GM21423 (cell line): ENCODE data around the gene MUC2.

Source experiments
- ATAC-seq: cut with Tn5 transposase; IDR thresholded peaks from one replicate; pipeline ENCODE4 v1.9.1; 2021; ENCODE audit warnings: mild to moderate bottlenecking, moderate library complexity; ENCODE audit not compliant: unreplicated experiment

MUC2 gene

DNA sequence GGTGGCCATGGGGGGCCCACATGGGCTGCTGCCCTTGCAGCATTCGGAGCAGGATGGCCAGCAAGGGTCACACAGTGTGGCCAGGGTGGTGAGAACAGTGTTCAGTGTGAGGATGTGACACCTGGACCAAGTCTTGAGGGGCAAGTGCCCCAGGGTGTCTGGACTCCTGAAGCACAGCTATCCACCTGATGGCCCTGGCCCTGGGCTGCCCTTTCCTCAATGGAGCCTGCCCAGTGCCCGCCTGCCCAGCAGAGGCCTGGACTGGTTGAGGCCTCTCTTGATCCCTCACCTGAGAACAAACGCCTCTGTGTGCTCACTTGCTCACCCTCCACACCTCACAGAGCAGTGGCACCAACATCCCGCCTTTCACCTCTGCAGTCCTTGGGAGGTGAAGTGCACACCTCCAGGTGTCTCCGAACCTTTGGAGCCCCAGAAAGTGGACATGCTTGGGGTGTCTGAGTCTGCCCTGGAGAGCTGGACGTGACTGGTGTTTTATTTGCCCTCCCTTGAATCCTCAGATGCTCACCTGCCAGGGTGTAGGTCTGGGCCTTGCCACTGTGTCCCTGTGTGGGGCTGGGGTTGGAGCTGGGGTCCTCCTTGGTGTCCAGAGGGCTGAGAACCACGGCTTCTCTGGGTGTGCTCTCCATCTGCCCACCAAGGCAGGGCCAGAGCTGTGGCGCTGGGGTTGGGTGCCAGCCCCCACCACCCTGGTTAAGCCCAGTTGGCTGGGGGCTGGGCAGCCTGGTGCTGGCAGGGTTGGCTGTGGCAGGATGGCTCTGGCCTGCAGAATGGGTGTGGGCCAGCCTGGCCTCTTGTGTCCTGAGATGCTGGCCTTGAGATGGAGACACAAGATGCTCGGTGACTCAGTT, 3.8 kb upstream of the MUC2 start:
- no peak for ATAC-seq

DNA sequence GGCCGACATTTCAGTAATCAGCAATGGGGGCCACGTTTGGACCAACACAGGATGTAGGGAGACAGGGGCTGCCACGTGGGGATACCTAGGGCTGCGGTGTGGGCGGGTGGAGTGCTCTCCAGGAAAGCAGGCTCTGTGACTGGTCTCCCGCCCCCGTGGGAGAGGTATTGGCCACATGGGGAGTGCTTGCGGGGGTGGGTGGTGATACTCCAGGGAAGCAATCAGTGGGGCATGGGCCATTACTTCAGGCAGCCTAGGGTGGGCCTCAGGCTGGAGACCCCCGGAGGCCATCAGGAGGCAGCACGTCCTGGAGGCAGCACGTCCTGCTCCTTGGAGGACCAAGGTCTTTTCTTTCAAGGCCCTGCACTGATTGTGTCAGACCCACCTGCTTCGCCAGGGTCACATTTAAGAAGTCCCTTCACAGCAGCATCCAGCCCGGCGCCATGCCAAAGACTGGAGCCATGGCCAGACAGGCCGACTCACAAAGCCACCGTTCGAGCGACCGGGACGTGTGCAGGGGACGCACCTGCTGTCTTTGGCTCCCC, 3.0 kb upstream of the MUC2 start:
- no peak for ATAC-seq

DNA sequence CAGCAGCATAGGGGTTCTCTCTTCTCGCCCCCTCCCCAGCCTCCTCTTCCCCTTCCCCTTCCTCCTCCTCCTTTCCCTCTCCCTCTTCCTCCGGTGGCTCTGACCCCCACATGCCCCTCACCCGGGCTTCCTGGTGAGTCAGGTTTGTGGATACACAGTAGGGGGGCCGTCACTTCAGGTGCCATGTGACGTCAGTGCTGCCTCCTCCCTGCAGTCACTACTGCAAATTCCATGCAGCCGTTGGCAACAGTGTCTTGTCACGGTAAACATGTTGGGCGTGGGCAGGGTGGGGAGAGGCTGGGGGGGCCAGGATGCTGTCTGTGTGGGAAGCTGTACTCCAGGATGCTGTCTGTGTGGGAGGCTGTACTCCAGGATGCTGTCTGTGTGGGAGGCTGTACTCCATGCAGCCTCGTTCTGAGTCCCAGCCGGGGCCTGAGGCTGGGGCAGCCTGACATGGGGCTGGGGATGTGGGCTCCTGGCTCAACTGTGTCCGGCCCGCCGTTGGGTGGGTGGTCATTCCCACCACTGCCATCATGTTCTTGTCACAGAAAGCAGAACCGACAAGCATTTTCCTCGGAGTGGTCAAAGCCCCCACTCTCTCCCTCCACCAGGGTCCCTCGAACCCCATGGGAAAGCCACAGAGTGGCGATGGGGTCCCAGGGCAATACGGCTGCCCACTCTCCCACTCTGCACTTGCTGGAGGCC, 2.4 kb upstream of the MUC2 start:
- ATAC-seq = no peak

DNA sequence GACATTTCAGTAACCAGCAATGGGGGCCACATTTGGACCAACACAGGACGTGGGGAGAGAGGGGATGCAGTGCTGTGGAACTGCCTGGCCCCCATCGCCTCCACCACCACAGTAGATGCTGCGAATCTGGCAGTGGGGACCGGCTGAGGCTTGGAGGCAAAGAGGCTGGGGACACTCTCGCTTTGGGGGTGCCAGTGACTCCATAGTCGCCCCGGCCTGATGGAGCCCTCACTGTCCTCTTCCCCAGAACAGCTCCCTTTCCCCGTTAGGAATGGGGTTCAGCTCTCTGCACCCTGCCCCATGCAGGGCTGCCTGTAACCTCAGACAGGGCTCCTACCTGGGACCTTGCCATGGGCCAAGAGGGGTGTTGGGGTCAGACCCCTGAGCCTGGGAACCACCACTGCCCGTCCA, 1.8 kb upstream of the MUC2 start:
- ATAC-seq = no peak

DNA sequence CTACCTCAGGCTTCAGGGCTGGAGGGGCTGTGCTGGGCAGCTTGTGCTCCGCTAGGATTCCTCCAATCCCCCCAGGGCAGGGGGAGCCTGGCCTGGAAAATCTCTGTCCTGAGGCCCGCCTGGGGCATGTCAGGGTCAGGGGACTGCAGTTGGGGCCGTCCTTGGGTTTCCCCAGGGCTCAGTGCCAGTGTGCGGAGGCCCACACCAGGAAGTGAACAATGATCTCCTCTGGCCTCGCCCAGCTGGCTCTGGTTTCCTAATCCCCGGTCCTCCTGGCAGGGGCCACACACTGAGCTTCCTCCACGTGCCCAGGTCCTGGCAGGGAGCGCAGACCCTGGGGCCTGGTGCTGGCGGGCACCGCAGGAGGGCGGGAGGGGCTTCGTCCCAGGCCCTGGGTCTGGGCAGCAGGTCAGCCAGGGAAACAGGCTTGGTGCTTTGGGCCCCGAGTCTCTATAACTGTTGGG, 1.4 kb upstream of the MUC2 start:
- ATAC-seq = no peak

DNA sequence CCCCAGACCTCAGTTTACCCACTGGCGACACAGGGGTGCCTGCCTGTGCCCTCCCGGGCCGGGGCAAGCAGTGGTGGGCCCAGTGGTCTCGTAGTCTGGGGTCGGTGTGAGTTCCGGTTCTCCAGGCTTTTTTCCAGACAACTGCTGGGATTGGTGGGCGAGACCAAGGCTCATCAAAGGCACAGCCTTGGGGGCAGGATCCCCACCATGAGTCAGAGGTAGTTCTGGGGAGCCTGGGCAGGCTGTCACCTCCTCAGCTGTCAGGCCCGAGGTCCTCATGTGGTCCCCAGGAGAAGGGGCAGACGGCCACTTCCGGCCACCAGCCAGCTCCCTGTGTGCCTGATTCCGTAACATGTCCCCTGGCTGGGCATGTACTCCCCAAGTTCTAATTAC, 827 bp upstream of the MUC2 start:
- ATAC-seq = no peak

DNA sequence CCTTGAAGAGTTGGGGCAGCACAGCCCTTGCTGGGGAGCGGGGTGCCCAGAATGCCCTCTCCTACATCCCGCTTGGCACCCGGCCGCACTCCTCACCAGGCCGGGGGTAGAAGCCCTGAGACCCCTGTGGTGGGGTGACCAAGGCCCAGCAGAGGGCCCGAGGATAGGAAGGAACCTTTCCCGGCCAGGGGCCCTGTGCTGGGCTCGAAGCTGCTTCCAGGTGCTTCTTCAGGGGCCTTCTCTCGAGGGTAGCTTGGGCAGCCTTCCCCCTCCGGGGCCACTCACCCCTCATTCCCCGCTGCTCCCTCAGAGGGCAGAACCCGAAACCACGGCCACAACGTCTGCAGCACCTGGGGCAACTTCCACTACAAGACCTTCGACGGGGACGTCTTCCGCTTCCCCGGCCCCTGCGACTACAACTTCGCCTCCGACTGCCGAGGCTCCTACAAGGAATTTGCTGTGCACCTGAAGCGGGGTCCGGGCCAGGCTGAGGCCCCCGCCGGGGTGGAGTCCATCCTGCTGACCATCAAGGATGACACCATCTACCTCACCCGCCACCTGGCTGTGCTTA, 752 bp downstream of the MUC2 start:
- no peak for ATAC-seq

DNA sequence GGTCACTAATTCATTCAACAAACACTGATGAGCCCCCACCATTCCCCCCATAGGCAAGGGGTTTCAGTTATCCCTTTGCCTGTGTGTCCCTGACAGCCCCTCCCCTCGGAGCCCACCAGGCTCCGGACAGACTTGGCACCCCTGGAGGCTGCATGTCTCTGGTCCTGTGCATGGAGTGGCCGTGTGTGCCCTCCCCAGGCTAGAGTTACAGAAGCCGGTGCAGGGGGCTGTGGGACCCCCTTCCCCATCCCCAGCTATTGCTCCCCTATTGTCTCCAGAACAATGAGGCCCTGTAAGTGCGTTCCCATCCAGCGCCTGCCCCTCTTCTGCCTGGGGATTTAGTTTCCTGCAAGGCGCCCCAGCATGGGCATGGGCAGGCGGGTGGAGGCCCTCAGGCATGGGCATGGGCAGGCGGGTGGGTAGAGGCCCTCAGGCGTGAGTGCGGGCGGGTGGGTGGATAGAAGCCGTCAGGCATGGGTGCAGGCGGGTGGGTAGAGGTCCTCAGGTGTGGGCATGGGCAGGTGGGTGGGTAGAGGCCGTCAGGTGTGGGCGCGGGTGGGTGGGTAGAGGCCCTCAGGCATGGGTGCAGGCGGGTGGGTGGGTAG, 1.5 kb downstream of the MUC2 start:
- ATAC-seq = no peak

DNA sequence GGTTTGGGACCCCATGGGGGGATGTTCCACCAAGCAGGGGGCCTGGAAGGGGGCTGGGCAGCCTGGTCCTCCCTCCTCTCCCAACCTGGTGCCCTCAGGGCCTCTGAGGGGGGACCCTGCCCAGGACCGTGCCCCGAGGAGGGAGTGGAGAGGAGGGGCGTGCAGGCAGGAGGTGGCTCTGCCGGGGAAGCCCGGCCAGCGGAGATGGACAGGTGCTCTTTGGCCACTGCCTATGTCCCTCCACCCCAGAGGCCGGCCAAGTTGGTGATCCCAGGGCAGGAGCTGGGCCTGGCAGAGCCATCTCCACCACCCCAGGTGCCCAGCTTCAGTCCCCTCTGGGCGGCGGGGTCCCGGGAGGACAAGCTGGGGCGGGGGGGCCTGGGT, 2.4 kb downstream of the MUC2 start:
- no peak for ATAC-seq

DNA sequence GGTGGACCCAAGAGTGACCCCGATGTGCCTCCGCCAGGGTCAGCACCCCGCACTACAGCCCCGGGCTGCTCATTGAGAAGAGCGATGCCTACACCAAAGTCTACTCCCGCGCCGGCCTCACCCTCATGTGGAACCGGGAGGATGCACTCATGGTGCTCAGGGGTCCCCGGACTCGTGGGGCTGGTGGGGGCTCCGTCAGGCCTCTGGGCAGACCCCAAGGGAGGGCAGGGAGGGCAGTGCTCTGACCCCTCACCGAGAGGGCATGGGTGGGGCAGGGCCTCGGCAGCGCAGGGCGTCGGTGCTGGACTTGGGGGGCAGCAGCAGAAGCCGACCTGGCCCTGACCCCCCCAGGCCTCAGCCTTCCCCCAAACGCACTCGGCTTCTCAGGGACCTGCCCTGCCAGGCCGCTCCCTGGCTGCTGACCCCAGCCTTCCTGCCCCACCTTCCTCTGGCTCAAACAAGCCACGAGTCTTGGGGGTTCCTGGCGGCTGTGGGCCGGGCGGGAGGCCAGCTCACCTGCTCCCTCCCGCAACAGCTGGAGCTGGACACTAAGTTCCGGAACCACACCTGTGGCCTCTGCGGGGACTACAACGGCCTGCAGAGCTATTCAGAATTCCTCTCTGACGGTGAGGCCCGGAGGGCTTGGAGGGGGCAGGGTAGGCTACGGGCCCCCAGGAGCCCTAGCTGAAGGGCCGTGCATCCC, 2.9 kb downstream of the MUC2 start:
- ATAC-seq = no peak

DNA sequence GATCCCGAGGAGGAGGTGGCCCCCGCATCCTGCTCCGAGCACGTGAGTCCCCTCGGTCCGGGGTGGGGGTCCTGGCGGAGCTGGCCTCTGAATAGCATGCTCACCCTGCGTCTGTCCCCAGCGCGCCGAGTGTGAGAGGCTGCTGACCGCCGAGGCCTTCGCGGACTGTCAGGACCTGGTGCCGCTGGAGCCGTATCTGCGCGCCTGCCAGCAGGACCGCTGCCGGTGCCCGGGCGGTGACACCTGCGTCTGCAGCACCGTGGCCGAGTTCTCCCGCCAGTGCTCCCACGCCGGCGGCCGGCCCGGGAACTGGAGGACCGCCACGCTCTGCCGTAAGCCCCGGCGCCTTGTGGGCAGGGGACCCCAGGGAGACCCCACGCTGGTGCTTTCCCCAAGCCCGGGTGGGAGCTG, 3.5 kb downstream of the MUC2 start:
- ATAC-seq = no peak

DNA sequence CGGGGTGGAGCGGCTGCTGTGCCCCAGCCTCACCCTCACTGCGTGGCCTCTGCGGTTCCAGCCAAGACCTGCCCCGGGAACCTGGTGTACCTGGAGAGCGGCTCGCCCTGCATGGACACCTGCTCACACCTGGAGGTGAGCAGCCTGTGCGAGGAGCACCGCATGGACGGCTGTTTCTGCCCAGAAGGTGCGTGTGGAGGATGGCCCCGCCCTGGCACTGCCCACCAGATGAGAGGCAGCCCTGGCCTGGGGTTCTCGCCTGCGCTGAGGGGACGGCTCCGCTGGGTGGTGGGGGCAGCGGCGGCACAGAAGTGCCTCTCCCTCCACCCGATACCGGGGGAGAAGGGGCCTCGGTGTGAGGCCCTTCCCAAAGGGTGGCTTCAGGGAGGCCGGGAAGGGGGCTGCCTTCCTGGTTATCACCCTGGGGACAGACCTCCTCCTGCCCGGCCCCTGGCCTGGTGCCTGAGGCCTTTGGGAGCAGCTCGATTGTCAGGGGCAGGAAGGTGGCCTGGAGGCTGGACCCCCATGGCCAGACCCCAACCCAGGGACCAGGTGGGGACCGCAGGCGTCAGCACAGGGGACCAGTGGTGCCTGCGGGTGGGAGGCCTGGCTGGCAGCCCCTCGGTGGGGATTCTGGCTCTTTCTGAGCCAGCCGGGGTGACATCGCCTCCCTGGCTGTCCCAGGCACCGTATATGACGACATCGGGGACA, 7.1 kb downstream of the MUC2 start:
- ATAC-seq = no peak

DNA sequence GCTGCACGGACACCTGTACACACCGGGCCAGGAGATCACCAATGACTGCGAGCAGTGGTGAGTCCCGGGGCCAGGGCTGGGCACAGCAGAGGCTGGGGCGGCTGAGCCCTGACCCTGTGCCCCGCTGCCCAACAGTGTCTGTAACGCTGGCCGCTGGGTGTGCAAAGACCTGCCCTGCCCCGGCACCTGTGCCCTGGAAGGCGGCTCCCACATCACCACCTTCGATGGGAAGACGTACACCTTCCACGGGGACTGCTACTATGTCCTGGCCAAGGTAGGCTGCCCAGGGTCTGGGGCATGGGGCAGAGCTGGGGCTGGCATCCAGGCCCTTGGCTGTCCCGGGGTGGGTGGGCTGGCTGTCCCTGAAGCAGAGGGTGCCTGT, 7.7 kb downstream of the MUC2 start:
- ATAC-seq = no peak

DNA sequence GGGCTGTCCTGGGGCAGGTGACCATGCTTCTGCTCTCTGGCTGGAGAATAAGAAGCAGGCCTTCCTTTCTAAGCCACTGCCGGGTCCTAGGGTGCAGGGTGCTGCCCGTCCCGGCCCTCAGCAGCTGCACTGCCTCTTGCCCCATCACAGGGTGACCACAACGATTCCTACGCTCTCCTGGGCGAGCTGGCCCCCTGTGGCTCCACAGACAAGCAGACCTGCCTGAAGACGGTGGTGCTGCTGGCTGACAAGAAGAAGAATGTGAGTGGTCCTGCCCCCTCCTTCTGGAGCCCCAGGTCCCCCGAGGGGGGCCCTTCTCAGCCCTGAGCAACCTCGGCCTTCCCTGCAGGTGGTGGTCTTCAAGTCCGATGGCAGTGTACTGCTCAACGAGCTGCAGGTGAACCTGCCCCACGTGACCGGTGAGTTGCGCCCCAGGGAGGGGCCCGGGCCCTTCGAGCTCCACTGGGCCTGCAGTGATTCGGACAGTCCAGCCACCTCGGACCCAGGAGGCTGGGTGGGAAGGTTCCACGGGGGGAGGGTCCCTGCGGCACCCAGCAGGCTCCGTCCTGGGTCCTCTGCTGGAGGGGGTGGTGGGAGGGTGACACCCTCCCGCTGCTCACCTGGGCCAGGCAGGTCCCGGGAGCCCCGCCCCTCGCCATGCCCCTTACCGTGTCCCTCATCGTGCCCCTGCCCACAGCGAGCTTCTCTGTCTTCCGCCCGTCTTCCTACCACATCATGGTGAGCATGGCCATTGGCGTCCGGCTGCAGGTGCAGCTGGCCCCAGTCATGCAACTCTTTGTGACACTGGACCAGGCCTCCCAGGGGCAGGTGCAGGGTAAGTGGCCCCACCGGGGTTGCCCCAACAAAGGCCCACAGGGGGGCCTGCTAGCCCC, 8.3 kb downstream of the MUC2 start:
- no peak for ATAC-seq

DNA sequence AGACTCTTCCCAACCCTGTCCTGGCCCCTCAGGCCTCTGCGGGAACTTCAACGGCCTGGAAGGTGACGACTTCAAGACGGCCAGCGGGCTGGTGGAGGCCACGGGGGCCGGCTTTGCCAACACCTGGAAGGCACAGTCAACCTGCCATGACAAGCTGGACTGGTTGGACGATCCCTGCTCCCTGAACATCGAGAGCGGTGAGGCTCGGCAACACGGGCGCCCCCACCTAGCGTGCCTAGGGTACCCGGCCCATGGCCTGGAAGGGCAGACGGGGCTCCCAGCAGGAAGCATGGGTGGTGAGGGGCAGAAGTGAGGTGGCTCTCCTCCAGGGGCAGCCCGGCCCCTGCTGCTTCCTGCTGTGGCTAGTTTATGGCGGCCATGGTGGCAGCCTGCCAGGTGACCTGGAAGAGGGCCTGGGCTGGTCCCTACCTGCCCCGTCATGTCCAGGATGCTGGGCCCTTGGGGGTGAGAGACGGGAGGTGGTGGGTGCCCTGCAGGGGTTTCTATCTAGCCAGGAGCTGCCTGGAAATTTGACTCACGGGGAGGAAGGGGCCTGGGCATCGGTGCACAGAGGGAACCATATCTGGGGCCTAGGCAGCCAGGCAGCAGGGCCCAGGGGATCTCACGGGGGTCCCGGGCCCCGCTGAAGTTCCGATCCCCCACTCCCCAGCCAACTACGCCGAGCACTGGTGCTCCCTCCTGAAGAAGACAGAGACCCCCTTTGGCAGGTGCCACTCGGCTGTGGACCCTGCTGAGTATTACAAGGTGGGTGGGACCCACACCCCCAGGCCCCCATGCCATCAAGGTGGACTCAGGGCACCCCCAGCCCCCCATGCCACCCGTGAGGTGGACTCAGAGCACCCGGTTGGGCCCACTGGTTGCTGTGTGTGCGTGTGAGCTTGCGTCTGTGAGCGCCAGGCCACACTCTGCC, 9.2 kb downstream of the MUC2 start:
- ATAC-seq = no peak

DNA sequence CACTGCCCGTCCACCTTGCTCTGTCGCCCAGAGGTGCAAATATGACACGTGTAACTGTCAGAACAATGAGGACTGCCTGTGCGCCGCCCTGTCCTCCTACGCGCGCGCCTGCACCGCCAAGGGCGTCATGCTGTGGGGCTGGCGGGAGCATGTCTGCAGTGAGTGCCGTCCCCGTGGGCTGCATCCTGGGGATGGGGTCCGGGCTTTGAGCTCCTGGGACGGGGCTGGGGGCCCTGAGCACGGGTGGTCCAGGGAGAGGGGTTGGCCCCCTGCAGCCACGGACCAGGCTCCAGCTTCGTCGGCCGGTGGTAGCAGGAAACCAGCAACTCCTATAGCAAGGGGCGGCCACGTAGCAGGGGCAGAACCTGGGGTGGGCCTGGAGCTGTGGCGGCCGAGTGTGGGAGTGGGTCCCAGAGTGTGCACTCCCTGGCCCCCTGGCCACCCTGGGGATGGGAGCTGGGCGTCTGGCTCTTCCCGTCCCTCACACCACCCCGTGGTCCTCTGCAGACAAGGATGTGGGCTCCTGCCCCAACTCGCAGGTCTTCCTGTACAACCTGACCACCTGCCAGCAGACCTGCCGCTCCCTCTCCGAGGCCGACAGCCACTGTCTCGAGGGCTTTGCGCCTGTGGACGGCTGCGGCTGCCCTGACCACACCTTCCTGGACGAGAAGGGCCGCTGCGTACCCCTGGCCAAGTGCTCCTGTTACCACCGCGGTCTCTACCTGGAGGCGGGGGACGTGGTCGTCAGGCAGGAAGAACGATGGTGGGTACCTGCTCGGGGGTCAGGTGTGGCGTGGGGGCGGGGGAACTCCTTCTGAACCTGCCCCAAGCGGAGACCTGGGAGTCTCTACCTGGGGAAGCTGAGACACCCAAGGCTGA, 10.1 kb downstream of the MUC2 start:
- no peak for ATAC-seq
